ENCODE results near the gene AKAP9. TPM values are rescaled to one million over a fixed set of nuclear protein-coding genes. Genes with fewer than 3 reads are reported as not detected.

The AKAP9 gene
- total RNA-seq, 4 donors from 2014 or later = 49.4 to 192 (median 68.0) TPM

GRCh38 chr7:92043098-92043497 lies 102.4 kb downstream of the AKAP9 start:
- Histone ChIP-seq H3K36me3 (peaks cover 61% of the 10 kb centered on the region), H3K9me3 (no peaks in the 10 kb centered on the region), H3K27me3 (no peaks in the 10 kb centered on the region), H3K4me3 (no peak overlapping the region), H3K27ac (no peak overlapping the region), H3K4me1 (no peaks in the 10 kb centered on the region)
- 95% methylated on average over 2 of the region's 2 CpGs for WGBS
- no peak for TF ChIP-seq EP300 (IDR thresholded peaks at IDR 0.05)
- TF ChIP-seq CTCF (IDR thresholded peaks at IDR 0.05) = no peak
- TF ChIP-seq POLR2A (IDR thresholded peaks at IDR 0.05) = no peak
- DNase-seq (ENCODE audit: low spot score in 2 of 2) = no peak

- 78% methylated on average over 2 of the region's 2 CpGs for WGBS
- no peak for TF ChIP-seq POLR2A (IDR thresholded peaks at IDR 0.05)
- TF ChIP-seq POLR2AphosphoS5 (IDR thresholded peaks at IDR 0.05) = no peak
- TF ChIP-seq EP300 (IDR thresholded peaks at IDR 0.05) = no peak
- no peak for TF ChIP-seq CTCF (IDR thresholded peaks at IDR 0.05)
- no peak for DNase-seq (ENCODE audit: low spot score in 2 of 2)
- H3K4me1 ChIP-seq = no peaks in the 10 kb centered on the region
- no peaks in the 10 kb centered on the region for H3K9me3 ChIP-seq
- H3K36me3 ChIP-seq = peaks cover 64% of the 10 kb centered on the region
- H3K27ac ChIP-seq = no peak overlapping the region
- no peak overlapping the region for H3K4me3 ChIP-seq
- H3K27me3 ChIP-seq = no peaks in the 10 kb centered on the region
Measured at GRCh38 chr7:92043637-92044036, 103.0 kb downstream of the AKAP9 start.

GRCh38 chr7:92044148-92044547 lies 103.5 kb downstream of the AKAP9 start:
- no peak for DNase-seq (ENCODE audit: low spot score in 2 of 2)
- 86% methylated on average over 3 of the region's 3 CpGs for WGBS
- Histone ChIP-seq H3K36me3 (peaks cover 64% of the 10 kb centered on the region), H3K4me1 (no peaks in the 10 kb centered on the region), H3K9me3 (no peaks in the 10 kb centered on the region), H3K4me3 (no peak overlapping the region), H3K27ac (no peak overlapping the region), H3K27me3 (no peaks in the 10 kb centered on the region)
- no peak for TF ChIP-seq EP300 (IDR thresholded peaks at IDR 0.05)
- no peak for TF ChIP-seq CTCF (IDR thresholded peaks at IDR 0.05)
- no peak for TF ChIP-seq POLR2A (IDR thresholded peaks at IDR 0.05)

- no peak for DNase-seq (ENCODE audit: low spot score in 2 of 2)
- no peak for TF ChIP-seq CTCF (IDR thresholded peaks at IDR 0.05)
- TF ChIP-seq EP300 (IDR thresholded peaks at IDR 0.05) = no peak
- no peak for TF ChIP-seq POLR2A (IDR thresholded peaks at IDR 0.05)
- no peak for TF ChIP-seq POLR2AphosphoS5 (IDR thresholded peaks at IDR 0.05)
- no peaks in the 10 kb centered on the region for H3K27me3 ChIP-seq
- no peak overlapping the region for H3K4me3 ChIP-seq
- no peak overlapping the region for H3K27ac ChIP-seq
- no peaks in the 10 kb centered on the region for H3K9me3 ChIP-seq
- peaks cover 64% of the 10 kb centered on the region for H3K36me3 ChIP-seq
- H3K4me1 ChIP-seq = no peaks in the 10 kb centered on the region
- 95% methylated on average over 1 of the region's 1 CpG for WGBS
Measured at GRCh38 chr7:92044940-92045339, 104.3 kb downstream of the AKAP9 start.

- Histone ChIP-seq H3K9me3 (no peaks in the 10 kb centered on the region), H3K36me3 (peaks cover 52% of the 10 kb centered on the region), H3K4me3 (no peak overlapping the region), H3K27me3 (no peaks in the 10 kb centered on the region), H3K4me1 (peaks cover 6% of the 10 kb centered on the region), H3K27ac (no peak overlapping the region)
- TF ChIP-seq EP300 (IDR thresholded peaks at IDR 0.05) (no peak), CTCF (IDR thresholded peaks at IDR 0.05) (no peak), POLR2A (IDR thresholded peaks at IDR 0.05) (no peak), POLR2AphosphoS5 (IDR thresholded peaks at IDR 0.05) (no peak)
- DNase-seq (ENCODE audit: low spot score in 2 of 2) = no peak
Measured at GRCh38 chr7:92051655-92052054, 111.0 kb downstream of the AKAP9 start.

All from suprapubic skin (tissue), 4 donors.